GM23338 (cell line): Measurements from ENCODE around the gene SIL1.

Experiments
- CTCF ChIP-seq, 2 experiments: fragments of 200-600 bp in 1 of 2; sonication (generic) in 1 of 2; conservative IDR thresholded peaks; 2 replicates each; pipeline versions ENCODE4 v1.5.1 to v1.6.1; 2016 to 2017; ENCODE audit warnings: antibody characterized with exemption in 2 of 2, low read depth in 2 of 2, mild to moderate bottlenecking in 2 of 2, moderate library complexity in 1 of 2
- POLR2AphosphoS5 ChIP-seq: IDR thresholded peaks from 2 replicates; pipeline ENCODE4 v1.6.1; 2016; ENCODE audit warnings: antibody characterized with exemption, low read depth
- REST ChIP-seq: IDR thresholded peaks from one replicate; pipeline ENCODE4 v1.6.1; 2018; ENCODE audit warnings: antibody characterized with exemption; ENCODE audit not compliant: unreplicated experiment

- TF ChIP-seq CTCF (conservative IDR thresholded peaks at IDR 0.05; ENCODE audit: low read depth in 2 of 2) (no peak), POLR2AphosphoS5 (no peak), REST (no peak)
These were observed 284.4 kb downstream of the SIL1 start for GRCh38 chr5:138913773-138914172.
